Liver (tissue), 2 donors: Measurements from ENCODE around the gene MSI2.

Source experiments
- CTCF ChIP-seq: fragments of 150-350 bp; IDR thresholded peaks from 2 replicates; pipeline ENCODE4 v1.5.1; 2017; ENCODE audit warnings: improper control_type of control experiment, low read depth, low read length; ENCODE audit not compliant: missing input control
- FOXA1 ChIP-seq: IDR thresholded peaks from 2 replicates; pipeline ENCODE4 v1.6.1; 2016; ENCODE audit warnings: antibody characterized with exemption
- ZBTB33 ChIP-seq: IDR thresholded peaks from 2 replicates; pipeline ENCODE4 v1.6.1; 2016; ENCODE audit warnings: antibody characterized with exemption
- donor health status: healthy.

GRCh38 chr17:57609878-57610270 is 353.6 kb downstream of the MSI2 start:
- TF ChIP-seq FOXA1 (no peak), CTCF (no peak), ZBTB33 (no peak)
